PFSK-1 (cell line): Measurements from ENCODE around the gene PCDHB11.

Experiments used
- FOXP2 ChIP-seq: optimal IDR thresholded peaks from 2 replicates; pipeline ENCODE3; 2011; ENCODE audit warnings: borderline replicate concordance, control low read depth, inconsistent platforms; ENCODE audit not compliant: insufficient read depth; ENCODE audit errors: extremely low read length, extremely low read depth
- POLR2AphosphoS5 ChIP-seq: IDR thresholded peaks from 2 replicates; pipeline ENCODE4 v1.6.1; 2012; ENCODE audit warnings: low read depth, mild to moderate bottlenecking, control low read depth, low read length, moderate library complexity
- REST ChIP-seq, 2 experiments: IDR thresholded peaks; 2 replicates each; pipeline versions ENCODE4 v1.6.1 to v1.8.0; 2011 to 2012; ENCODE audit warnings: low read depth in 2 of 2, low read length in 2 of 2, control low read depth in 1 of 2, inconsistent platforms in 1 of 2, mild to moderate bottlenecking in 1 of 2, moderate library complexity in 1 of 2; ENCODE audit not compliant: insufficient read depth in 1 of 2
- SIN3A ChIP-seq: IDR thresholded peaks from 2 replicates; pipeline ENCODE4 v1.6.1; 2012; ENCODE audit warnings: mild to moderate bottlenecking, low read length, moderate library complexity, borderline replicate concordance; ENCODE audit not compliant: insufficient read depth
- TAF1 ChIP-seq: IDR thresholded peaks from 2 replicates; pipeline ENCODE4 v1.6.1; 2012; ENCODE audit warnings: low read length, control low read depth, borderline replicate concordance; ENCODE audit not compliant: insufficient read depth

- TF ChIP-seq POLR2AphosphoS5, result no peak
- no peak for TF ChIP-seq FOXP2
- TF ChIP-seq REST (IDR thresholded peaks at IDR 0.05; ENCODE audit: insufficient read depth in 1 of 2, low read depth in 2 of 2, low read length in 2 of 2), result no peak
- TF ChIP-seq TAF1, result no peak
- TF ChIP-seq SIN3A, result no peak
These were observed 17.2 kb upstream of the PCDHB11 start, which contains the start of gene PCDHB16 for GRCh38 chr5:141182248-141182647.
